CD4-positive, alpha-beta T cell treated with Interleukin-15 for 4 hours (primary cell): ENCODE data around the gene WNT9B.
"Not testable (repeated sequence)": the region's sequence is repeated elsewhere in the genome, so short reads cannot be mapped to it uniquely, and the experiment has no call there.

Experiments
- DNase-seq: peaks from one replicate; pipeline ENCODE4 v3.0.0-alpha.2; 2020; ENCODE audit warnings: low spot score

WNT9B gene

GRCh38 chr17:46821482-46822387 lies 29.6 kb upstream of the WNT9B start:
- DNase-seq: no peak

GRCh38 chr17:46822388-46822921 lies 28.9 kb upstream of the WNT9B start:
- peak; percentile 14 for DNase-seq

GRCh38 chr17:46823657-46824056 lies 27.7 kb upstream of the WNT9B start:
- DNase-seq: no peak

- no peak for DNase-seq
These were observed 25.3 kb upstream of the WNT9B start for GRCh38 chr17:46826116-46826515.

- DNase-seq: no peak
These were observed 24.1 kb upstream of the WNT9B start for GRCh38 chr17:46827274-46827673.

- no peak for DNase-seq
These were observed 19.6 kb upstream of the WNT9B start for GRCh38 chr17:46831573-46832330.

GRCh38 chr17:46832331-46832821 lies 19.0 kb upstream of the WNT9B start:
- no peak for DNase-seq

- DNase-seq: no peak
These were observed 18.2 kb upstream of the WNT9B start for GRCh38 chr17:46832945-46833839.

GRCh38 chr17:46833840-46834208 lies 17.6 kb upstream of the WNT9B start:
- DNase-seq: no peak

GRCh38 chr17:46834846-46835245 lies 16.5 kb upstream of the WNT9B start:
- DNase-seq: no peak

- DNase-seq: no peak
These were observed 14.9 kb upstream of the WNT9B start for GRCh38 chr17:46836500-46836899.

- DNase-seq: no peak
These were observed 13.9 kb upstream of the WNT9B start for GRCh38 chr17:46837521-46837920.

- no peak for DNase-seq
These were observed 12.2 kb upstream of the WNT9B start for GRCh38 chr17:46839211-46839610.

- not testable (repeated sequence) for DNase-seq
These were observed 10.8 kb upstream of the WNT9B start for GRCh38 chr17:46840596-46840995.

GRCh38 chr17:46841561-46842379 lies 9.6 kb upstream of the WNT9B start:
- DNase-seq: no peak

- no peak for DNase-seq
These were observed 8.5 kb upstream of the WNT9B start for GRCh38 chr17:46842835-46843234.

GRCh38 chr17:46847204-46848191 lies 3.9 kb upstream of the WNT9B start:
- DNase-seq: no peak

GRCh38 chr17:46848534-46848933 lies 2.8 kb upstream of the WNT9B start:
- no peak for DNase-seq

- no peak for DNase-seq
These were observed 725 bp upstream of the WNT9B start for GRCh38 chr17:46850688-46851028.
